Stimulated activated CD4-positive, alpha-beta T cell treated with anti-CD3 and anti-CD28 coated beads, TNF-alpha, amount 100 ng/mL, for 1 hour (primary cell): Measurements from ENCODE around the gene PKP1.

Experiments
- DNase-seq, 3 donors: peaks; one replicate each; pipeline ENCODE4 v3.0.0-alpha.2; 2020; ENCODE audit warnings: low read depth in 3 of 3, low spot score in 1 of 3

The PKP1 gene

GRCh38 chr1:201307760-201308499, 24.6 kb downstream of the PKP1 start:
- DNase-seq, result no peak

GRCh38 chr1:201309416-201309815, 26.1 kb downstream of the PKP1 start:
- no peak for DNase-seq

GRCh38 chr1:201310251-201310985, 27.1 kb downstream of the PKP1 start:
- no peak for DNase-seq

GRCh38 chr1:201310986-201311355, 27.7 kb downstream of the PKP1 start:
- no peak for DNase-seq

- DNase-seq, result no peak
These were observed 28.2 kb downstream of the PKP1 start for GRCh38 chr1:201311356-201312011.

GRCh38 chr1:201312298-201312697, 29.0 kb downstream of the PKP1 start:
- DNase-seq, result no peak

- no peak for DNase-seq
These were observed 29.8 kb downstream of the PKP1 start for GRCh38 chr1:201313086-201313485.

- DNase-seq, result no peak
These were observed 33.2 kb downstream of the PKP1 start for GRCh38 chr1:201316556-201316955.

GRCh38 chr1:201317551-201317950, 34.2 kb downstream of the PKP1 start:
- DNase-seq, result no peak

GRCh38 chr1:201318504-201319340, 35.4 kb downstream of the PKP1 start:
- DNase-seq, result no peak

- no peak for DNase-seq
These were observed 36.3 kb downstream of the PKP1 start for GRCh38 chr1:201319631-201320030.

- DNase-seq, result no peak
These were observed 37.0 kb downstream of the PKP1 start for GRCh38 chr1:201320168-201320788.

- DNase-seq, result no peak
These were observed 38.6 kb downstream of the PKP1 start for GRCh38 chr1:201321826-201322390.

- DNase-seq, result no peak
These were observed 39.6 kb downstream of the PKP1 start for GRCh38 chr1:201322653-201323510.

GRCh38 chr1:201324306-201324705, 41.0 kb downstream of the PKP1 start:
- DNase-seq, result no peak

- DNase-seq, result no peak
These were observed 41.7 kb downstream of the PKP1 start for GRCh38 chr1:201324821-201325677.

- no peak for DNase-seq
These were observed 42.4 kb downstream of the PKP1 start for GRCh38 chr1:201325678-201326060.

- no peak for DNase-seq
These were observed 43.4 kb downstream of the PKP1 start for GRCh38 chr1:201326710-201327109.
